Liver (tissue), 9 donors: ENCODE results near the gene NFIA. TPM values are rescaled to one million over a fixed set of nuclear protein-coding genes. Genes with fewer than 3 reads are reported as not detected.

Source experiments
- DNase-seq: peaks from one replicate; pipeline ENCODE4 v3.0.0-alpha.2; 2017; ENCODE audit warnings: low spot score
- H3K27ac ChIP-seq, 2 donors: one replicate each; pipeline ENCODE4 v1.7.0; 2013; ENCODE audit warnings: inconsistent platforms in 2 of 2, low read length in 2 of 2, control low read depth in 1 of 2, low read depth in 1 of 2, mild to moderate bottlenecking in 1 of 2
- H3K27me3 ChIP-seq, 4 donors: one replicate each; pipeline versions ENCODE4 v1.6.1 to v1.7.0; 2013; ENCODE audit warnings: low read length in 3 of 4, inconsistent platforms in 1 of 4, mild to moderate bottlenecking in 1 of 4, moderate library complexity in 1 of 4; ENCODE audit not compliant: control insufficient read depth in 4 of 4, insufficient read depth in 4 of 4
- H3K36me3 ChIP-seq, 4 donors: one replicate each; pipeline versions ENCODE4 v1.6.1 to v1.7.0; 2013; ENCODE audit warnings: low read length in 3 of 4, mild to moderate bottlenecking in 3 of 4, low read depth in 1 of 4, moderate library complexity in 1 of 4; ENCODE audit not compliant: control insufficient read depth in 4 of 4, insufficient read depth in 3 of 4
- H3K4me1 ChIP-seq, 4 donors: one replicate each; pipeline versions ENCODE4 v1.6.1 to v1.7.0; 2013; ENCODE audit warnings: low read length in 3 of 4, mild to moderate bottlenecking in 3 of 4, moderate library complexity in 1 of 4; ENCODE audit not compliant: control insufficient read depth in 4 of 4, insufficient read depth in 4 of 4
- H3K4me3 ChIP-seq, 3 donors: one replicate each; pipeline versions ENCODE4 v1.6.1 to v1.7.0; 2013; ENCODE audit warnings: low read length in 3 of 3, control low read depth in 1 of 3, low read depth in 1 of 3, mild to moderate bottlenecking in 1 of 3
- H3K9ac ChIP-seq, 2 donors: one replicate each; pipeline ENCODE4 v1.7.0; 2013; ENCODE audit warnings: low read length in 2 of 2, mild to moderate bottlenecking in 2 of 2, moderate library complexity in 2 of 2, control low read depth in 1 of 2, low read depth in 1 of 2
- H3K9me3 ChIP-seq, 4 donors: one replicate each; pipeline versions ENCODE4 v1.6.1 to v1.7.0; 2013; ENCODE audit warnings: low read length in 3 of 4; ENCODE audit not compliant: control insufficient read depth in 4 of 4
- ATF3 ChIP-seq: IDR thresholded peaks from 2 replicates; pipeline ENCODE4 v1.6.1; 2016; ENCODE audit warnings: antibody characterized with exemption
- CTCF ChIP-seq: fragments of 150-350 bp; IDR thresholded peaks from 2 replicates; pipeline ENCODE4 v1.5.1; 2017; ENCODE audit warnings: improper control_type of control experiment, low read depth, low read length; ENCODE audit not compliant: missing input control
- EGR1 ChIP-seq, 2 donors: IDR thresholded peaks; 2 replicates each; pipeline ENCODE4 v1.6.1; 2016 to 2018; ENCODE audit warnings: antibody characterized with exemption in 2 of 2, low read depth in 2 of 2
- FOXA1 ChIP-seq: IDR thresholded peaks from 2 replicates; pipeline ENCODE4 v1.6.1; 2016; ENCODE audit warnings: antibody characterized with exemption
- FOXA2 ChIP-seq: IDR thresholded peaks from 2 replicates; pipeline ENCODE4 v1.6.1; 2016; ENCODE audit warnings: antibody characterized with exemption
- HNF4A ChIP-seq, 2 donors: conservative IDR thresholded peaks; 2 replicates each; pipeline ENCODE4 v1.6.1; 2016; ENCODE audit warnings: antibody characterized with exemption in 2 of 2, mild to moderate bottlenecking in 2 of 2
- HNF4G ChIP-seq: IDR thresholded peaks from 2 replicates; pipeline ENCODE4 v1.6.1; 2016; ENCODE audit warnings: antibody characterized with exemption
- JUND ChIP-seq, 2 donors: IDR thresholded peaks; 2 replicates each; pipeline ENCODE4 v1.6.1; 2016; ENCODE audit warnings: antibody characterized with exemption in 2 of 2
- NR2F2 ChIP-seq: IDR thresholded peaks from 2 replicates; pipeline ENCODE4 v1.6.1; 2016; ENCODE audit warnings: antibody characterized with exemption
- RAD21 ChIP-seq, 2 donors: IDR thresholded peaks; 2 replicates each; pipeline ENCODE4 v1.6.1; 2016; ENCODE audit warnings: antibody characterized with exemption in 2 of 2, mild to moderate bottlenecking in 2 of 2
- REST ChIP-seq: IDR thresholded peaks from 2 replicates; pipeline ENCODE4 v1.6.1; 2016; ENCODE audit warnings: antibody characterized with exemption, mild to moderate bottlenecking
- RXRA ChIP-seq, 2 donors: IDR thresholded peaks; 2 replicates each; pipeline ENCODE4 v1.6.1; 2017 to 2018; ENCODE audit warnings: antibody characterized with exemption in 2 of 2, mild to moderate bottlenecking in 1 of 2
- TAF1 ChIP-seq: conservative IDR thresholded peaks from 2 replicates; pipeline ENCODE4 v1.6.1; 2016; ENCODE audit warnings: antibody characterized with exemption, mild to moderate bottlenecking
- YY1 ChIP-seq: IDR thresholded peaks from 2 replicates; pipeline ENCODE4 v1.6.1; 2016; ENCODE audit warnings: antibody characterized with exemption, mild to moderate bottlenecking
- WGBS: extraction: QIAGEN DNeasy Blood & Tissue Kit; methylation state at CpG from one replicate; pipeline ENCODE4 v1.1.7; 2013; 5-methylcytosine and 5-hydroxymethylcytosine counted together
- polyA plus RNA-seq, 2 donors: library from polyadenylated mRNA; stranded (reverse) in 1 of 2; unstranded in 1 of 2; fragments of 200-250 nt in 1 of 2; fragments of >200 nt in 1 of 2; fragmentation: Nextera tagmentation in 1 of 2; extraction: Ambion mirVana in 1 of 2; gene quantifications; one replicate each; pipeline versions ENCODE4 v1.2.1 to v1.2.3, GENCODE V29; 2013 to 2015
- total RNA-seq, 2 donors: library from RNA; depleted of rRNA; stranded (reverse); fragments of >200 nt; gene quantifications; one replicate each; pipeline ENCODE4 v1.2.3, GENCODE V29; 2014
- TF ChIP-seq, protein P1 (sequence below): IDR thresholded peaks from 2 replicates; pipeline ENCODE4 v1.6.1; 2016; ENCODE audit warnings: antibody characterized with exemption
- TF ChIP-seq, protein P2 (sequence below): IDR thresholded peaks from 2 replicates; pipeline ENCODE4 v1.6.1; 2016; ENCODE audit warnings: antibody characterized with exemption
- donor health status: healthy.
- donor health status: healthy.
- donor health status: healthy.
- donor health status: healthy.
- donor health status: healthy.

NFIA gene
- total and polyA plus RNA-seq, 4 donors, result 6.8 to 53.7 (median 22.2) TPM

DNA sequence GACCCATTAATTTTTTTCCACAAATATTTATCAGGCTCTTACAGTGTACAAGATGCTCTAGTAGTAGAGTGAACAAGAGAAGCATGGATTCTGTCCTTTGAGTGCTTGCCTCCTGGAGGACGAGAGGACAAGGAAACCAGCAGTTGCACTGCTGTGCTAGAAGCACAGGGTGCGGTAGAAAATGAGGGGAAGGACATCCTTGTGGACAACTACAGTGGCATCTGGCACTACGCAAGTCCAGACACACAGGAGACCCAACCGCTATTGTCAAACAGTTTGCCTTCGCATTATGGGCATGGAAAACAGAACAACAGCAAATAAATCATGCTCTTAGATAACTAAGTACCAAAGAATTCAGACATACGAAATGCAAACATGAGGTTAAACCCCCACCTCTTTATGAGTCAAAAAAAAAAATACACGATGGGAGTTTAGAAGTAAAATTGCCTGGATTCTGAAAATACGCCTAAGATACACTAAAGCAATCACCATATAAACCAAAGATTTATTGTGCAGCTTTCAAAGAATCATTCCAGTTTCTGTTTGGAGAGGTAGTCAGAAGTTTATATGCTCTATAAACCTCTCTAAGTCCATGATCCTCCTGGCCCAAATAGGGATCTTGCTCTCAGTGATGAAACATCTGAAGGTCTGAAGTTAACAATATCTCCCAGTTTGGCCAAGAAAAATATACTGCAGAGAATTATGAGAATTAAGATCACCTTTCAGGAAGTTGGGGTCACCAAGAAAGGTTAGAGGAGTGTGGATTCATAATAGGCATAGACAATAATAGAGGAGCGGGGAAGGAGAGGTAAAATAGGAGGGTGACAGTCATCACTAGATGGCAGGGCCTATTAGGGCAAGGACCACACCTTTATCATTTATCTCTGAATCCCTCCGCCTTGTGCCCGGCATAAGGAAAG lies 307.8 kb downstream of the NFIA start:
- DNase-seq, result no peak
- Histone ChIP-seq H3K27me3 (no peaks in the 10 kb centered on the region), H3K4me1 (no peaks in the 10 kb centered on the region), H3K9me3 (peaks cover 2 to 7% (median 3%) of the 10 kb centered on the region in 4 donors), H3K27ac (no peak overlapping the region), H3K4me3 (no peak overlapping the region), H3K9ac (no peak overlapping the region), H3K36me3 (peaks cover 0 to 52% (median 35%) of the 10 kb centered on the region in 4 donors)
- TF ChIP-seq FOXA2 (no peak), FOXA1 (no peak), EGR1 (IDR thresholded peaks at IDR 0.05; ENCODE audit: low read depth in 2 of 2) (no peak), RAD21 (IDR thresholded peaks at IDR 0.05) (no peak), HNF4A (conservative IDR thresholded peaks at IDR 0.05) (no peak), HNF4G (no peak), NR2F2 (no peak), ATF3 (no peak), YY1 (no peak), CTCF (no peak)
- TF ChIP-seq, protein P1, sequence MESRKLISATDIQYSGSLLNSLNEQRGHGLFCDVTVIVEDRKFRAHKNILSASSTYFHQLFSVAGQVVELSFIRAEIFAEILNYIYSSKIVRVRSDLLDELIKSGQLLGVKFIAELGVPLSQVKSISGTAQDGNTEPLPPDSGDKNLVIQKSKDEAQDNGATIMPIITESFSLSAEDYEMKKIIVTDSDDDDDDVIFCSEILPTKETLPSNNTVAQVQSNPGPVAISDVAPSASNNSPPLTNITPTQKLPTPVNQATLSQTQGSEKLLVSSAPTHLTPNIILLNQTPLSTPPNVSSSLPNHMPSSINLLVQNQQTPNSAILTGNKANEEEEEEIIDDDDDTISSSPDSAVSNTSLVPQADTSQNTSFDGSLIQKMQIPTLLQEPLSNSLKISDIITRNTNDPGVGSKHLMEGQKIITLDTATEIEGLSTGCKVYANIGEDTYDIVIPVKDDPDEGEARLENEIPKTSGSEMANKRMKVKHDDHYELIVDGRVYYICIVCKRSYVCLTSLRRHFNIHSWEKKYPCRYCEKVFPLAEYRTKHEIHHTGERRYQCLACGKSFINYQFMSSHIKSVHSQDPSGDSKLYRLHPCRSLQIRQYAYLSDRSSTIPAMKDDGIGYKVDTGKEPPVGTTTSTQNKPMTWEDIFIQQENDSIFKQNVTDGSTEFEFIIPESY, result no peak
- TF ChIP-seq, protein P2, sequence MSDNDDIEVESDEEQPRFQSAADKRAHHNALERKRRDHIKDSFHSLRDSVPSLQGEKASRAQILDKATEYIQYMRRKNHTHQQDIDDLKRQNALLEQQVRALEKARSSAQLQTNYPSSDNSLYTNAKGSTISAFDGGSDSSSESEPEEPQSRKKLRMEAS, result no peak
- WGBS, result 91% methylated on average over 11 of the region's 11 CpGs

- no peaks in the 10 kb centered on the region for H3K4me1 ChIP-seq
- no peak overlapping the region for H3K4me3 ChIP-seq
- peaks cover 0 to 47% (median 32%) of the 10 kb centered on the region in 4 donors for H3K36me3 ChIP-seq
- TF ChIP-seq RXRA (IDR thresholded peaks at IDR 0.05) (no peak), YY1 (no peak), ATF3 (no peak), REST (no peak), CTCF (no peak), TAF1 (no peak), FOXA1 (no peak), JUND (IDR thresholded peaks at IDR 0.05) (no peak)
- H3K9me3 ChIP-seq, result peaks cover 2 to 7% (median 3%) of the 10 kb centered on the region in 4 donors
- H3K27me3 ChIP-seq, result no peaks in the 10 kb centered on the region
- no peak overlapping the region for H3K27ac ChIP-seq
- 49% methylated on average over 4 of the region's 4 CpGs for whole genome bisulfite sequencing
- H3K9ac ChIP-seq, result no peak overlapping the region
- no peak for DNase-seq
Observed at GRCh38 chr1:61391730-61392129, 309.4 kb downstream of the NFIA start.
